Activated B cell treated with CpG ODN at 0.5 μM for 24 hours (primary cell): Measurements from ENCODE around the gene NFS1. TPM values are rescaled to one million over a fixed set of nuclear protein-coding genes. Genes with fewer than 3 reads are reported as not detected.
A peak's percentile ranks its signal among the peaks of the same experiment; 100 is the strongest.

Source experiments
- ATAC-seq: fragments of 200-7000 bp; cut with Tn5 transposase; one replicate; pipeline ENCODE4 v1.10.0; 2021; ENCODE audit warnings: low read depth, mild to moderate bottlenecking, moderate library complexity
- CTCF ChIA-PET: fragments of 350-600 bp; sonication (Branson Sonifier 250); formaldehyde crosslinking; loops from one replicate; lab custom pipeline; 2021; ENCODE audit warnings: antibody characterized with exemption; lab: Charles Lee
- POLR2A ChIA-PET: fragments of 350-600 bp; sonication (Branson Sonifier 250); formaldehyde crosslinking; loops from one replicate; lab custom pipeline; 2021; ENCODE audit warnings: antibody characterized with exemption; lab: Charles Lee
- DNase-seq: peaks from one replicate; pipeline ENCODE4 v3.0.0; 2022
- H3K27ac Mint-ChIP-seq: one replicate; pipeline ENCODE4 v1.8.0; 2020; ENCODE audit warnings: mixed read lengths
- H3K27me3 Mint-ChIP-seq: one replicate; pipeline ENCODE4 v1.8.0; 2021; ENCODE audit warnings: mixed read lengths
- H3K36me3 Mint-ChIP-seq: one replicate; pipeline ENCODE4 v1.8.0; 2021; ENCODE audit warnings: low read depth, mixed read lengths
- H3K4me1 Mint-ChIP-seq: one replicate; pipeline ENCODE4 v1.8.0; 2021; ENCODE audit warnings: mixed read lengths
- H3K4me3 Mint-ChIP-seq: one replicate; pipeline ENCODE4 v1.8.0; 2020; ENCODE audit warnings: mild to moderate bottlenecking, mixed read lengths
- H3K9me3 Mint-ChIP-seq: one replicate; pipeline ENCODE4 v1.8.0; 2020; ENCODE audit warnings: mixed read lengths
- intact Hi-C: fragments of 100-400 bp; cut with micrococcal nuclease; formaldehyde crosslinking; loops from one replicate; pipeline ENCODE4 v1.15.1; 2024
- total RNA-seq: library from RNA; stranded (reverse); gene quantifications from 2 replicates; pipeline ENCODE4 v1.2.3, GENCODE V29; 2022
- TF ChIP-seq, protein P1 (sequence below): fragments of 200-600 bp; IDR thresholded peaks from one replicate; pipeline ENCODE4 v1.8.0; 2022; ENCODE audit warnings: antibody characterized with exemption, mild to moderate bottlenecking

NFS1 gene
- total RNA-seq, 1 donor from 2014 or later, result 30.6 TPM

DNA sequence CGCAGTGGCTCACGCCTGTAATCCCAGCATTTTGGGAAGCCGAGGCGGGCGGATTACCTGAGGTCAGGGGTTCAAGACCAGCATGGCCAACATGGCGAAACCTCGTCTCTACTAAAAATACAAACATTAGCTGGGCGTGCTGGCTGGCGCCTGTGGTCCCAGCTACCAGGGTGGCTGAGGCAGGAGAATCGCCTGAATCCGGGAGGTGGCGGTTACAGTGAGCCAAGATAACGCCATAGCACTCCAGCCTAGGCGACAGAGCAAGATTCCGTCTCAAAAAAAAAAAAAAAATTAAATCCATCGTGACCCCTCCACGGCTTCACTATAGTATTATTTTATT lies 33.2 kb downstream of the NFS1 start:
- DNase-seq, result no peak
- H3K4me3 Mint-ChIP-seq, result peak overlapping the region; percentile 24
- peaks cover 47% of the 10 kb centered on the region for H3K36me3 Mint-ChIP-seq

DNA sequence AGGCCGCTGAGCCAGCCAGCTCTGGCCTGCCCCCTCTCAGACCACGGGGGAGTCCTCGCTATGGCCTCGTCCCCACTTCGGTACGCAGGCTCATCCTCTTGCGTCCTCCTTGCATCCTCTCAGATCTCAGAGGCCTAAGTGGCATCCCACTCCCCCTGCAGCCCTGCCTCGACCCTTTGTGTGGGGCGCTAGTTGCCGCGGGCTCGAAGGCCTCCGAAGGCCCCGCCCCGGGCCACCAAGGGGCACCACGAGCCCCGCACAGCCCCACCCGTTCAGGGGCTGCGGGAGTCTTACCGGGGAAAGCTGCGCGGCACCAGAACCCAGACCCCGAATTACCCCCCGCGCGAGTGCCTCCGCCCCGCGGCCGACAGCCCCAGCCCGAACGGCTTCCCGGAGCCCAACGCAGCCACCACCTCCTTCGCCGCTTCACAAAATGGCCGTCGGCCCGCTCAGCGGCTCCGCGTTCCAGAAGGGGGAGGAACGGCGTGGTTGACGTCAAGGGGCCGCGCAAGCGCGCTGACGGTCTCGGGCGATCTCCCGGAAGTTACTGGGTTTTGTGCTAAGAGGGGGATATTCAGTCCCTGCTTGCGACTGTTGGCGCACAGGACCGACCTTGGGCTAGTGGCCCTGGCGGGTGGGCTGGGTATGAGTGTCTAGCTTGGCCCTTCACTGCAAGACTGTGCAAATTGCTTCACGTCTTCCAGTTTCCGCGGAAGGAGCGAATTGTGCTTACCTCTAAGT lies 34.5 kb downstream of the NFS1 start, which contains the start of the genes CPNE1 and RBM12:
CPNE1 (minus strand) TSS at position 435 of the 741 bp plus-strand sequence. CDS start 31,977 bp downstream, outside the sequence.
RBM12 (minus strand) TSS at position 435 of the 741 bp plus-strand sequence. CDS start 9,578 bp downstream, outside the sequence.
- intact Hi-C loops, result loop anchor here (1.0 to 5.0 kb wide), 7 partner anchors 35 to 290 kb away; partner anchors contain the start of genes NFS1, PHF20, RBM39 and ROMO1
- Mint-ChIP-seq H3K27ac (peak within 1 kb of the TSS; percentile 99), H3K36me3 (peaks cover 35% of the 10 kb centered on the region), H3K27me3 (no peaks in the 10 kb centered on the region), H3K4me3 (peak within 1 kb of the TSS; percentile 94), H3K4me1 (peaks cover 49% of the 10 kb centered on the region), H3K9me3 (no peaks in the 10 kb centered on the region)
- DNase-seq, result peak; percentile 94
- POLR2A ChIA-PET, result interaction anchor here (0.6 to 4.7 kb wide), 27 partner anchors 9 to 1932 kb away, joined by 3 to 95 read pairs (median 5); partner anchors contain the start of genes CEP250, ERGIC3, MMP24OS and NFS1
- TF ChIP-seq, protein P1, sequence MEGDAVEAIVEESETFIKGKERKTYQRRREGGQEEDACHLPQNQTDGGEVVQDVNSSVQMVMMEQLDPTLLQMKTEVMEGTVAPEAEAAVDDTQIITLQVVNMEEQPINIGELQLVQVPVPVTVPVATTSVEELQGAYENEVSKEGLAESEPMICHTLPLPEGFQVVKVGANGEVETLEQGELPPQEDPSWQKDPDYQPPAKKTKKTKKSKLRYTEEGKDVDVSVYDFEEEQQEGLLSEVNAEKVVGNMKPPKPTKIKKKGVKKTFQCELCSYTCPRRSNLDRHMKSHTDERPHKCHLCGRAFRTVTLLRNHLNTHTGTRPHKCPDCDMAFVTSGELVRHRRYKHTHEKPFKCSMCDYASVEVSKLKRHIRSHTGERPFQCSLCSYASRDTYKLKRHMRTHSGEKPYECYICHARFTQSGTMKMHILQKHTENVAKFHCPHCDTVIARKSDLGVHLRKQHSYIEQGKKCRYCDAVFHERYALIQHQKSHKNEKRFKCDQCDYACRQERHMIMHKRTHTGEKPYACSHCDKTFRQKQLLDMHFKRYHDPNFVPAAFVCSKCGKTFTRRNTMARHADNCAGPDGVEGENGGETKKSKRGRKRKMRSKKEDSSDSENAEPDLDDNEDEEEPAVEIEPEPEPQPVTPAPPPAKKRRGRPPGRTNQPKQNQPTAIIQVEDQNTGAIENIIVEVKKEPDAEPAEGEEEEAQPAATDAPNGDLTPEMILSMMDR, result no peak
- CTCF ChIA-PET, result interaction anchor here (1.2 to 1.4 kb wide), 2 partner anchors 46 to 61 kb away, joined by 3 to 7 read pairs; no protein-coding TSS in a partner anchor
- ATAC-seq, result peak; percentile 77

More for the DNA sequence above, 33.2 kb downstream of the NFS1 start:
- TF ChIP-seq, protein P1, result no peak
- CTCF ChIA-PET, result interaction anchor here (0.9 kb wide), 1 partner anchor 166 kb away, joined by 3 read pairs; no protein-coding TSS in a partner anchor
- H3K27ac Mint-ChIP-seq, result no peak overlapping the region
- no peaks in the 10 kb centered on the region for H3K27me3 Mint-ChIP-seq
- no peaks in the 10 kb centered on the region for H3K9me3 Mint-ChIP-seq
- H3K4me1 Mint-ChIP-seq, result peaks cover 36% of the 10 kb centered on the region
- intact Hi-C loops, result loop anchor here (2.0 kb wide), 2 partner anchors 107 to 289 kb away; partner anchors contain the start of genes PHF20 and SCAND1
- POLR2A ChIA-PET, result interaction anchor here (0.7 to 4.7 kb wide), 7 partner anchors 10 to 1558 kb away, joined by 4 to 95 read pairs (median 6); partner anchors contain the start of genes CEP250, GDF5, NFS1 and RBM39
- no peak for ATAC-seq

DNA sequence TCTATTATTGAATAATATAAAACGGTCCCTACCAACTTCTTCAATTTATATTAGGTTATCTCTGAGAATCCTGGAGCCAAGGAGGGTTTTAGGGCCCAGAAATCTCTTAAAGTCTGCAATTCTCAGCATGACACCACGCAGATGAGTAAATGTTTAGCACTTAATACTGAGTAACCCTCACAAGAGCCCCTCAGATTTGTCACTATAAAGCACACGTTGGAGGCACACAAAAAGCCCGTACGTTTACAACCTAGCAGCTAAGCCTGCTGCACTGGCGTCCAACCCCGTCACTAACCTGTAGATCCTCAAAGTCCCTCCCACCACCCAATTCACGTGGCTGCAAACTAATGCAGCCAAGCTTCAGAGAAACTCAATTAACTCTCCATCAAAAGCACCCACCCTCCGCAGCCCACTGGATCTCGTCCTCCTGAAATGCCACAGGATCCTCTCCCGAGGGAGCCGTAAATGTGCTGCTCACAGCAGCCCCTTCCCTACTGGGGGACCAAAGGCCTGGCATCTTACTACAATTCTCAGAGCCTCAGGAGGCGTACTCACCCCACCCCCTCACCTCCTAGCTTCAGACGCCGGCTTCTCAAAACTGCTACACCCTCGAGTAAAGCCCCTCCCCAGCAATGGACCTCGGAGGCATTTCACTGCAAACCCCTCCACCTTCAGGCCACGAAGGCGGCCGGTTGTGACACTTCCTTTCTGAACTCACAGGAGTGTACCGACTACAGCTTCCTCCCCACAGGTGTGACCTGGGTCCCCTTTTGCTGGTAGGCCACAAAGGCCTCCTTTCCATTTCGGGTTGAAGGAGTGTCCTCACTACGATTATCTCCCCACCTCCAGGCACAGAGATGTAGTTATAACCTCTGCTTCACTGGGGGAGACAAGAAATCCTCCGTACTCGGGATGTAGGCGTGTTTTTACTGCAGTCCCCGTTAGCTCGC lies 35.4 kb downstream of the NFS1 start:
- intact Hi-C loops, result loop anchor here (1.0 to 5.0 kb wide), 7 partner anchors 36 to 291 kb away; partner anchors contain the start of genes NFS1, PHF20, RBM39 and ROMO1
- peak; percentile 48 for ATAC-seq
- DNase-seq, result peak; percentile 51

DNA sequence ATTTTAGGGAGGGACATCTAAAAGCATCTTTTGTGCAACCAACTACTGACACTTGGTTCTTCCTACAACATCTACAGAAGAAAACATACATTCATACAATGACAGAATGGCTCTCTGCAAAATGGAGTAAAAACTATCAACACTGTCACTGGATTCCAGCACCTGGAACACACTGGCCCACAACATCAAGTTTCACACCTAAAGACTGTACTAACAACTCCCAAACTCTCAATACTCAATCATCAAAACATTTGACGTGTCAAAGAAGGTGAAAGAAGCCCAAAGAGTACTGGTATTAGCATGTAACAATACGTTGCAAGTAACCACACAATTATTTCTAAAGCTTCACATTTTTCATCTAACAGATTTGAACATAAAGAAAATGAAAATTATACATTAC lies 36.6 kb downstream of the NFS1 start:
- Mint-ChIP-seq H3K4me3 (peak overlapping the region; percentile 94), H3K27ac (peak overlapping the region; percentile 2), H3K4me1 (peaks cover 65% of the 10 kb centered on the region), H3K36me3 (peaks cover 22% of the 10 kb centered on the region), H3K9me3 (no peaks in the 10 kb centered on the region), H3K27me3 (no peaks in the 10 kb centered on the region)
- ChIA-PET POLR2A (interaction anchor here (1.3 to 4.7 kb wide), 5 partner anchors 43 to 291 kb away, joined by 3 to 95 read pairs (median 28); partner anchors contain the start of genes RBM39, SCAND1 and SPAG4), CTCF (interaction anchor here (1.3 kb wide), 1 partner anchor 199 kb away, joined by 4 read pairs; no protein-coding TSS in a partner anchor)
- DNase-seq (no peak), ATAC-seq (no peak)
- intact Hi-C loops, result loop anchor here (5.0 kb wide), 1 partner anchor 60 kb away; no protein-coding TSS in a partner anchor
- TF ChIP-seq, protein P1, result no peak

More for the DNA sequence above, 35.4 kb downstream of the NFS1 start:
- no peaks in the 10 kb centered on the region for H3K9me3 Mint-ChIP-seq
- H3K27me3 Mint-ChIP-seq, result no peaks in the 10 kb centered on the region
- H3K4me3 Mint-ChIP-seq, result peak overlapping the region; percentile 94
- POLR2A ChIA-PET, result interaction anchor here (0.6 to 4.7 kb wide), 30 partner anchors 8 to 1342 kb away, joined by 3 to 95 read pairs (median 5); partner anchors contain the start of genes EIF6, ERGIC3, MMP24OS and NFS1
- peaks cover 56% of the 10 kb centered on the region for H3K4me1 Mint-ChIP-seq
- peaks cover 30% of the 10 kb centered on the region for H3K36me3 Mint-ChIP-seq
- TF ChIP-seq, protein P1, result no peak
- CTCF ChIA-PET, result interaction anchor here (1.2 to 1.4 kb wide), 3 partner anchors 45 to 200 kb away, joined by 3 to 7 read pairs (median 4); no protein-coding TSS in a partner anchor
- peak overlapping the region; percentile 99 for H3K27ac Mint-ChIP-seq
